Measurements from ENCODE around the gene IL18RAP.

The IL18RAP gene, protein sequence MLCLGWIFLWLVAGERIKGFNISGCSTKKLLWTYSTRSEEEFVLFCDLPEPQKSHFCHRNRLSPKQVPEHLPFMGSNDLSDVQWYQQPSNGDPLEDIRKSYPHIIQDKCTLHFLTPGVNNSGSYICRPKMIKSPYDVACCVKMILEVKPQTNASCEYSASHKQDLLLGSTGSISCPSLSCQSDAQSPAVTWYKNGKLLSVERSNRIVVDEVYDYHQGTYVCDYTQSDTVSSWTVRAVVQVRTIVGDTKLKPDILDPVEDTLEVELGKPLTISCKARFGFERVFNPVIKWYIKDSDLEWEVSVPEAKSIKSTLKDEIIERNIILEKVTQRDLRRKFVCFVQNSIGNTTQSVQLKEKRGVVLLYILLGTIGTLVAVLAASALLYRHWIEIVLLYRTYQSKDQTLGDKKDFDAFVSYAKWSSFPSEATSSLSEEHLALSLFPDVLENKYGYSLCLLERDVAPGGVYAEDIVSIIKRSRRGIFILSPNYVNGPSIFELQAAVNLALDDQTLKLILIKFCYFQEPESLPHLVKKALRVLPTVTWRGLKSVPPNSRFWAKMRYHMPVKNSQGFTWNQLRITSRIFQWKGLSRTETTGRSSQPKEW

DNA sequence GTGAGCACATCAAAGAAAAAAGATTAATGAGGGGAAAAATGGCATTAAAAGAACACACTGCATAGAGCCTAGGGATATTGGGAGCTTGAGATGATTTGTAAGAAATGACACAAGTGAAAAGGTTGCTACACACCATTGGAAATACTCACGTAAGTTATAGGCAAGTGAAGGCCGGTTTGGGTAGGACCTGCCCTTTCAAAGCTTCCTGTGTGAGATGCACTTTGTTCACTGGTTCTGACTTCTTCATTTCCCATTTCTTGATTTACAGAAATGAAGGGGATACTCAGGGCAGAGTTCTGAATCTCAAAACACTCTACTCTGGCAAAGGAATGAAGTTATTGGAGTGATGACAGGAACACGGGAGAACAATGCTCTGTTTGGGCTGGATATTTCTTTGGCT lies at the start of gene IL18RAP:
Gene IL18RAP (plus strand): TSS at position 251 of the 400 bp plus-strand sequence. CDS start 118 bp downstream, at position 369.
- no peak for DNase-seq

DNA sequence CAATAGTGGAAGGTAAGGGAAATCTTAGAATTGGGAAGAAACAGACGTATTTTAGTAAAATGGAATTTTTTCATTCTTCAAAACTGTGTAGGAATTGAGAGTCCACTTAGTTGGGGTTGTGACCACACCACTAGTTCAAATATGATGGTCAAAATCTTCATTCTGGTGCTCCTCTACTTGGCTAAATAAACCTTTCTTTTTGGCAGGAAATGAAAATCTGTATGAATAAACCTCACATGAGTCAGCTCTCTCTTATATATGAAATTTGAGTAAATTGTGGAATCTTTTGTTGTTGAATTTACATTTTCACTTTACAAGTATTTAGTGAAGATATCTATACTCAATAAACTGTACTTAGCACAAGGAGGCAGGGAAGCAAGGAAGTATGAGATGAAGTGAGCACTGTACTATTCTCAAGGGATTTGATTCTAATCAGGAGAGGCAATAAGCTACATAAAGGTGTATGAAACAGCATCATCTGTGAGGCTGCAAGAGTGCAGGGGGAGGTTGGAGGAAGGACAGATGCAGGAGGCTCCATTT lies 46.8 kb upstream of the IL18RAP start:
- no peak for DNase-seq

DNA sequence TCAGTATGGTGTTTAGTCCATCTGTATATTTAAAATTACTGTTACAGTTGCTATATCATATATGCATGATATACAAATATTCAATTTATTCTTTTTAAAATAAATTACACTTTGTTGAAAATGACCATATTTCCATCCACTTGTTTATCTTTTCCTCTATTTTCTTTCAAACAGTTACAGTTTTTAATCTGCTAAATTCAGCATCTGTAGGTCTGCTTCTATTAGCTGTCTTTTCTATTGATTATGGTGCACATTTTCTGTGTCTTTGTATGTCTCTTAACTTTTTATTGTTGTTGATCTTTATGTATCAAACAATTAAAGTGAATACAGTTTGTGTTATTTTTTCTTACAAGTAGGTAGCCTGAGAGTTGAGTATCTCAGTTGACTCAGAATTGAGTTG lies 39.2 kb upstream of the IL18RAP start:
- DNase-seq, result no peak

DNA sequence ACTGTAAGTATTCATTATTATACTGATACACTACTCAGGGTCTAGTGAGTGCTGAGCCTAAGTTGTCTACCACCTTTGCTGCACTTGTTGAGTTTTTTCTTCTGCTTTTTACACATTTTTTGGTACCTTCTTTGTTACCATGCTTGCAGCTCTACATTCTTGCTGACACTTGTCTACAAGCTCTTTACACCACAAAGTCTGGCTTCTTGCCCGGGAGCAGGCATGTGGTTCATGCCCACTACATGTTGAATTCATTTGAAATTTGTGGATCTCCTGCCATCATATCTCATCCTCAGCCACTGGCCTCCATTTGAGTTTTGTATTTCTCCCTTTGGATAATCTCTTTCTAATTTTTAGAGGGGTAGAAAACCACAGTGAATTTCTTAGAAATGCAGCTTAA lies 37.4 kb upstream of the IL18RAP start:
- no peak for DNase-seq

DNA sequence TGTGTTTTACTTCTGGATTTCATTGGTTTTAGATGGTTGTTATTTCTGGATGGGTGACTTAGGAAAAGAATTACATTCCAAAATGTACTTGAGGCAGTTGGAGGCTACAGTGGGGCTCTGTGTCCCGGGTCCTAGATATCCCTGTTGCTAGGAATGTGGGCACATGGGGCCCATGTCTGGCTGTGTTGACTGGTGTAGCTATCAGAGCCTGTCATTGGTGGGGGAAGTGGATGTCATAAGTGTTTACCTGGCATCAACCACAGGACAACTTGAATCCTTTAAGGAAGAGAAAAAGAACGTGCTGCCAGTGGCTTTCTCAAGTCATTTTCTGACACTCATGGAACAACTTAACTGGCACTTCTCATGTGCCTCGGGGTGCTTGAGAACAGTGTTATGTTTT lies 37.0 kb upstream of the IL18RAP start:
- DNase-seq, result no peak

DNA sequence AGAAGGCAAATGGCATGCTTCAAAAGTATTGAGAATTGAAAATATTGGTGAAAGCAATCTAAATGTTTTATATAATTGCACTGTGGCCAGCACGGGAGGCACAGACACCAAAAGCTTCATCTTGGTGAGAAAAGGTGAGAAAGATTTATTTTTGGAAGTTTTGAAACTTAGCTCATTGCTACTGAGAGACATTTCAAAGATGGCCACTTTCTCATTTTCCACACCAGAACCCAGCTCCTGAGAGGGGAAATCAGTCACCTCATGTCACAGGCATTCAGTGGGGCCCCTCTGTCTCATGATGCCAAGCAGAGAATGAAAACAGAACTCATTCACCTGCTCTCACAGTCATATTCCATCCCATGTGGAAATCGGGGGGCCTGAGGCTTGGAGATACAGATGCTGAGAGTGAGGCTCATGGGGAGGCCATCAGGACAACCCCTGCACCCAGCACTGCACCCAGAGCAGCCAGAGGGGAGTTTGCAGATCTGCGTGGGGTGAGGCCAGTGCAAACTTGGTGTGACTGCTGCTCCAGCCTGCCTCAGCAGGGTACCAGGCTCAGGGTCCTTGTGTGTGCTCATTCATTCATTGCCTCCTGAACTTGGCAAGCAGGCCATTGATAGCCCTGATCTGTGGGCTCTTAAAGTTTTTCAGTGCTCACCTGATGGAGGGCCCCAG lies 36.0 kb upstream of the IL18RAP start:
- no peak for DNase-seq

DNA sequence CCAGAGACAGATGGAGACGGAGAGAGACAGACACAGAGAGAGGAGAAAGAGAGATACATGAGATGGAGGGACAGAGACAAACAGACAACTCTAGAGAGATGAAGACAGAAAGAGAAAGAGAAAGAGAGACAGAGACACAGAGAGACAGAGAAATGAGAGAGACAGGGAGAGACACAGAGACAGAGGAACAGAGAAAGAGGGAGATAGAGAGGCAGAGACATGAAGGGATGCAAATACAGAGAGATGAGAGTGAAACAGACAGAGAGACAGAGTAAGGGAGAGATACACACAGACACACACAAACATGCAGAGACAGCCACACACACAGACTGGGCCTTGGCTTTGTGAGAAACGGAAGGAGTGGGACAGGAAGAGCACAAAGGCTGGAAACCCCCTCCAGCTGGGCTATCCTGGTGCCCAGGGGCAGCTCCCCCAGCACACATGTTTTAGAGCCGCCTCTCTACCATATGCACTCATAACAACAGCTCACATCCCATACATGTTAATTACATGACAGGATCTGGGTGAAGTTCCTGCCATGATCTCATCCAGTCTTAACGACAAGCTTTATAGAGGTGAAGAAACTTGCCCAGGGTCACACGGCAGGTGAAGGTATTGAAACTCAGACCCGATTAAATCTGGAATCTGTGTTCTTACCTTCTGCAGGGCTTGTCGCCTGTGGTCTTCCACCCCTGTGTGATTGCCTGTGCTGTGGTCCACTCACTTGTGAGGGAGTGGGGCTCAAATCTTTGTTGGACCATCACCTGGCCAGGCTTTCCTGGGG lies 35.0 kb upstream of the IL18RAP start:
- DNase-seq, result no peak

DNA sequence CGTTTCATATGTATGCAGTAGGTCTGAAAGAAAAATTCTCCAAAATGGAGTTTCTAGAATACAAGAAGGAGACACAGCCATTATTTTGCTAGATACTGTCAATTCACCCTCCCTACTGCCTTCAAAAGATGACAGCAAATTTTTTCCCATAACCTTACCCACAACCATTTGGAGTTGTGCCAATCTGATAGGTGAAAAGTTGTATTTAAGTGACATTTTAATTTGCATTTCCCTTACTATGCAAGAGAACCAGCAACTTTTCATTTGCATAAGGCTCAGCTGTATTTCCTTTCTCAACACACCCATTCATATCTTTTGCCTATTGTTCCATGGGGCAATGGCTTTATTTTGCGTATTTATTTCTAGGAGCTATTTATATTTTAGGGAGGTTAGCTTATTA lies 31.4 kb upstream of the IL18RAP start:
- DNase-seq, result no peak

DNA sequence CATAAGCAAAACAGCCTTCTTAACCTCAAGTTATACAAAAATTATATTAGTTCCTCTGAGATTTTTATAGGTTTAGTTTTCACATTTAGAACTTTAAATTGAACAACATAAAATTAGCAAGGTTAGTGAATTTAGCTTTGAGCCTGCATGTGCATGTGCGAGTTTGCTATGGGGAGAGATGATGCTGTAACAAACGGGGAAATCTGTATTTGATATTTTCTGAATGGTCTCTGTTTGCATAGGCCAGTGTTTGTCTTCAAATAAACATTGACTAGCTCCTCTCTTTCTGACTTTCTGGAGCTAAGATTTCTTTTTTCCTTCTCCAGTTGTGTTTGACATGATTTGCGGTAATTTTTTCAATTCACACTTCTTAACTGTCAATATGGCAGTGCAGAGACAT lies 30.9 kb upstream of the IL18RAP start:
- no peak for DNase-seq

DNA sequence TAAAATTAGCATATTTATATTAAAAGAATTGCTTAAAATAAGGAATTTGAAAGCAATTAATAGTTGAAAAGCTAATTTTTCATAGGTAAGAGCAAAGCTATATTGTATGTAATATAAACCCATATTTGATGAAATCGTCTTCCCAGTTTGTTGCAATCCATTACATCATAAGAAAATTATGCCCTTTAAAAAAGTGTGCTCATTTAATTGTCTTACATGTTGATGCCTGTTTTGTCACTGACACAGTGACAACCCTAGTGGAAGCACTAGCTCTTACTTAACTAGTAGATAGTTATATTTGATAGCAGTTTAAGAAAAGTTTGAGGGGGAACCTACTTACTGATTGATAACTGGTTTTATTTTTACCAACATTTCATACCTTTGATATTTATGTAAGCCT lies 30.0 kb upstream of the IL18RAP start:
- DNase-seq, result no peak

DNA sequence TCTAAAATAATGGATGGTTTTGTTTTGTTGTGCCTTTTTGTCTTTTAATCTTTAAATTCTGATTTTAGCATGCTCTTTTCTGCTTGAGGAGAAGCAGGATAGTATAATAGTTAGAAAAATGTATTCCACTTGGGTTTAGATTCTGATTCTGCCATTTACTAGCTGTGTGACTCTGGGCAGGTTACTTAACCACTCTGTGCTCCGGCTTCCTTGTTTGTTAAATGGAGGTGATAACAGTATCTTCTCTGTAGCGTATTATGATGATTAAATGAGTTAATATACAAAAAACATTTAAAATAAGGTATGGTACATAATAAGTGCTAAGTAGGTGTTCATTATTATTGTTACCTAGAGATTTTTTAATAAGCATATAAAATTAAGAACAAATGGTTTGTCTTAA lies 26.9 kb upstream of the IL18RAP start:
- DNase-seq, result no peak

DNA sequence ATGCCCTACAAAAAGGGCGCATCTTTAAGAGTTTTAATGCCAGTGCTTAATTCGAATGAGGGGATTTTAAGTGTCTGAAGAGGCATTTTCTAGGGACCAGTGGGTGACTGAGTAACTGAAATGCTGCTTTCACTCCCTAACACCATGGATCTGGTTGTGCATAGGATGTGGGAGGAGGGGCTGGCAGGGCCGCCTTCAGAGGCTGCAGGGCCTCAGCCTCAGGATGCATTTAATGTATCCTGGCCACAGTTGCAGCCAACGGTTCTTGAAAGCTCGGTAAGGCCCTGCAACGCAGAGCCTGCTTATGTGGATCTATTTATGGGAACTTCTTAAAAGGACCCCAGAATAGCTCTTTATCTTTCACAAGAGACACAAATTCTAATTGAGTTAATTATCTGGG lies 25.8 kb upstream of the IL18RAP start:
- no peak for DNase-seq

DNA sequence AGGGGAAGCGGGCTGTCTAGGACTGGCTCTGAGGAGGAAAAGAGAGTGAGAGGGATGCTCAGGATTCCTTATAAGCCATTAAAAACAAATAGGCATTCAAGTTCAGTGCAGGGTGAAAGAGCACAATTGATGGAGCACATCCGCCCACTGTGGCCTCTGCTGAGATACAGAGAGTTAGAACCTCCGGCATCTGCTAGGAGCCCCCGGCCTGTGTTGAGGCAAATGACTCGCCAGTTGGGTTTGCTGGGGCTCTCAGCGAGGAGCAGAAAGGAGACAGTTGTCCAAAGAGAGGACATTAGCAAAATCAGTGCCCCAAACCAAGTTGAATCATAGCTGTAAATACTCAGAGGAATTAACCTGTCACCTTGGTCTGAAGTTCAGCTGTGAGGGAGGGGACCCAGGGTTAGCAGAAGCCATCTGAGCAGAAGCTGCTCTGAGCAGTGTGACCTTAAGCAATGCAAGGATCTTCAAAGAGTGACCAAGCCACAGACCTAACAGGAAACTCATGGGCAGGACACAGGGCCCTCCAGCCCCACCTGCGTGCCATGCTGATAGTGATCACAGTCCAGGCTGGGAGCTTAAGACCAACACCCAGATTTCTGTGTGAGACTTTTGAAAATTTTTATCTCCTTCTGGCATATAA lies 23.3 kb upstream of the IL18RAP start:
- DNase-seq, result no peak

DNA sequence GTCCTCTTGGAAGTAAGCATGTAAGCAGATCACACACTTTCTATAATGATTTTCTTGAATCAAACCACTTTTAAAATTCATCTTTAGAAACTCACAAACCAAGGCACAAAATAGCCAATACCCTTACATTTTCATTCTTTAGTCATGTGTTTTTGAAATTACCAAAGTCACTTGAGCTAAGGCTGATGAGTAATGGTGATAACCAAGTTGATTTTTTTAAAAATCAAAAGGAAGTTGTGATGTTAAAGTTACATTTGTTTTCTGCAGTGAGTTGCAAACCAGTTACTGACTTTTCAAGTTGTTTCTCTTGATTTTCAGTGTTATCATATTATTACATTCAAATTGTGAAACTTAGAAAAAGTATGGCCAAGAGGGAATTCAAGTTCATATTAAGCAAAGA lies 21.5 kb upstream of the IL18RAP start:
- DNase-seq, result no peak

DNA sequence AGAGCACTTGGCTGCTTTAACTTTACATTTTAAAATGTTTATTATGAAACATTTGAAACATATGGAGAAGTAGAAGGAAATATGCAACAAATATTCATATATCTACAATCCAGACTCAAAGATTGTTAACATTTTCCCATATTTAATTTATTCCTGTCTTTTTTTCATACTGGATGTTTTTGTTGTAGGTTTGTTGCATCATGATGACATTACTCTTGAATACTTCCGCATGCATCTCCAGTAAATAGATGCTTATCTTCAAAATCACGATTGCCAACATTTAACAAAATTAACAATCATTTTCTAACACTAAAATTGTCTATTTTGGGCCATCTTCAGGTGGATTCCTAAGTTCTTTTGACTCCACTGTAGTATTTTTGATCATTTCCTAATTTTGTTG lies 21.1 kb upstream of the IL18RAP start:
- no peak for DNase-seq

DNA sequence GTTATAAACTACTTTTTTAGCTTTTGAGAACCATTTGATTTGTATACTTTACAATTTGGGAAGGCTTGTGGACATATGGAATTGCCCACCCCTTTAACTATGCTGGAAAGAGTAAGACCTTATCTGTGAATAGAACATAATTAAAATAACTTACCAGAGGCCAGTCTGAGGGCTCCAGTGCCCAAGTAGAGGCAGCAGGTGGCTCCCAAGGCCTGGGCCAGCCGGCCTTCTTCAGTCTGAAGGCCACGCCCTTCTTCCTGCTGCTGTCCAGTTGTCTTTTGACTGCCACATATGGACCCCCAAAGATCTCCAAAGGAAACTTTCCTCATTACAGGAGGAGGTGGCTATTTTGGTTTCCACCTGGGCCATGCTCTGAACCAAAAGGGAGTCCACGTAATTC lies 12.0 kb upstream of the IL18RAP start:
- DNase-seq, result no peak

DNA sequence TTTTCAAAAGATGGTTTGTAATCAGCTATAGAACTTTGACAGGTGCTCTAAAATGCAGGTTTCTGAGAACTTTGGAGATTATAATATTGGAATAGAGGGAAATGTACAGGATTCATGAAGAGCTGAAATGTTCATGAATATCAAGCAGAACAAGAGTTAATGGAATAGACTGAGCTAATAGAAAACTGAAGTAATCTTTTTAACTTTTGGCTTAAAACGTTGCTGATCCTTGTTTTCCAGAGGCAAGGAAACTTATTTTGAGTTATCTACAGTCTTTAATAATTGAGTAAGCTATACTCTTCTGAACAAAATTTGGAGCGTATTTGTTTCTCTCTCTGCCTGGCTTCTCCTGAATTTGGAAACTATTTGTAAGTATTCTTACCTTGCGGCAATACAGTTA lies 10.8 kb upstream of the IL18RAP start:
- DNase-seq, result no peak

DNA sequence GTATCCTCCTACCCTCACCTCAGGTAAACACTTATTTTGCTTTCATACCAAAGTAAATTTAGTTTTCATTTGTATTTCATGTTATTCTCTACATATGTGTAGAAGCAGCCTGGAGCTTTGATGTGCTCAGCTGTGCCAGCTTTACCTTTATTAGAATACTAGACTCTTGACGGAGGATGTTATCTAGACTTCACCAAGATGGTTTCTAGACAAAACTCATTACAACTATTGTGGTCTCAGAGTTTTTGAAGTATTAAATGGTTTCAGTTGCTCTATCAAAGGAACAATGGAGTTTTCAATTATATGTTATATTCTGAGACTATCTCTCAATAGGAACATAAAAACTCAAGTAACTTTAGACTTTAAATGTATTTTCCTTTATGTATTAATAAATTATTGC lies 5.0 kb upstream of the IL18RAP start:
- no peak for DNase-seq

DNA sequence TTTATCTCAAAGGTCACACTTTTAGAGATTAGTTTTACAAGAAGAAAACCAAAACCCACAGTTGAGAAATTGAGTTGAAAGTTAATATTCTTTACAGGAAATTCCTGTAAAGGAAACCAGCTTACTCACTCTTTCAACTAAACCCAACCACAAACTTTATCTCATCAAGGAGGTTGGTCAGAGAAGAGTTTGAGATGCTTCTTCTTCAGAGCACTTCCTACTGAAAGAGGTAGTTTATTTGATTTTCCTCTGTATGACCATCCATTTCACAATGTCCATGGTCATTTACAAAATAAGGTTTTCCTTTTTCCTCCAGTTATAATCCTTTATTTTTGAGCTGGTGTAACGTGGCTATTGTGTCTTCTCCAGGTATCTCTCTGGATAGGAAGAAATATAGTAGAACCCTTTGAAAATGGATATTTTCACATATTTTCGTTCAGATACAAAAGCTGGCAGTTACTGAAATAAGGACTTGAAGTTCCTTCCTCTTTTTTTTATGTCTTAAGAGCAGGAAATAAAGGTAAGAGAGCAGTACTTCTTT lies 4.5 kb upstream of the IL18RAP start:
- no peak for DNase-seq

DNA sequence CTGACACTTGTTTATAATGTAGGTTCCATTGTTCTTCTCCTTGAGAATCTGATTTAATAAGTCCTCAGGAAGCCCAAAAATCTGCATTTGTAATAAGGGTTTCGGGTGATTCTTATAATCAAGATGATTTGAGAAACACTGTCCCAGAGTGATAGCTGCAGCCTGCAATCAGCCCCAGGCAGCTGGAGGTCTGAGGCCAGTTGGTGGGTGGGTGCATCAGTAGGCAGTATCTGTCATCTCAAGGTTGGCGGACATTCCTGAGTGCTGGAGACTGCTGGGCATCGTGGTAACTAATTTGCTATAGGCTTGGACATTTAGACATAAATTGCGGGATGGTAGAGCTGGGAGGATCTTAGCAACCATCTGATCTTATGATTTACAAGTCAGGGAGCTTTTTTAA lies 2.7 kb upstream of the IL18RAP start:
- no peak for DNase-seq

DNA sequence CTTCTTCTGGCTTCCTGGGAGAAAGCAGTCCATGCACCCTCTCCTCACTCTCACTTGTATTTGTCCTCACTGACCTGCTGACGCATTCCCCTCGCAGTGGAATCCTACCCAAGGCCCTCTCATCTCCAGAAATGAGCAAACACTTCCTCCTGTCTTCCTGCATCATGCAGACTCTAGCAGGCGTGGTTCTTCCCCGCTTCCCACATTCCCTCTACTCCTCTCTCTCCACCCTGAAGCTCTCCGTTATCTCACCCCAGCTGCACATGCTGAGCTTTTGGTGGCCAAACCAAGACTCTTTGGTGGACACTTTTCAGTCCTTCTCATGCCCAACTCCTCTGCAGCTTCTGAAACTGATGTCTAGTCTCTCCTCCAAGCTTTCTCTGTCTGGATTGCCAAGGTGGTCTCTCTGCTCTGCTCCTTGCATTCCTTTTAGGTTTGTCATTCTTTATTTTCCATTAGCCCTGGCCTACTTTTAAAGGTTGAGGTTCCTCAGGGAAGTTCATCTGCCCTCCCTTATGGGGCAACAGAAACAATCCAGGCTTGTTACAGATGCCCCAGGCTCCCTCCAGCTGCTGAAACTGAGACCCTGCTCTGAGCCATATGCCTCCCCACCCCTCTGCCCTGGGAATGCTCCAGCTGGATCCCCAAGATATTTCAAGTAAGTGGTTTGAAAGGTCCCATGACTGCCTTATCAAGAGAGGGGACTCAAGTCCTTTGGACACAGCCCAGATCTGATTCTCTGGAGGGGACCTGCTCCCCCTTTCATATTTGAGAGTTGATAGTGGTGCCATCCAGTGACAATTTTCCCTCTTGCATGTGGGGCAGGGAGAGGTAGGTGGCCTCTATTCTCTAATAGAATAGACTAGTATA lies 835 bp upstream of the IL18RAP start:
- no peak for DNase-seq

Data from NCI-H510A treated with DMSO at 0.1 percent for 48 hours (cell line).